Glomerular visceral epithelial cell (primary cell): ENCODE measurements around the gene XPNPEP3.

Experiments used
- DNase-seq: peaks from one replicate; pipeline ENCODE4 v3.0.0-alpha.2; 2016; ENCODE audit errors: extremely low spot score

The XPNPEP3 gene

DNA sequence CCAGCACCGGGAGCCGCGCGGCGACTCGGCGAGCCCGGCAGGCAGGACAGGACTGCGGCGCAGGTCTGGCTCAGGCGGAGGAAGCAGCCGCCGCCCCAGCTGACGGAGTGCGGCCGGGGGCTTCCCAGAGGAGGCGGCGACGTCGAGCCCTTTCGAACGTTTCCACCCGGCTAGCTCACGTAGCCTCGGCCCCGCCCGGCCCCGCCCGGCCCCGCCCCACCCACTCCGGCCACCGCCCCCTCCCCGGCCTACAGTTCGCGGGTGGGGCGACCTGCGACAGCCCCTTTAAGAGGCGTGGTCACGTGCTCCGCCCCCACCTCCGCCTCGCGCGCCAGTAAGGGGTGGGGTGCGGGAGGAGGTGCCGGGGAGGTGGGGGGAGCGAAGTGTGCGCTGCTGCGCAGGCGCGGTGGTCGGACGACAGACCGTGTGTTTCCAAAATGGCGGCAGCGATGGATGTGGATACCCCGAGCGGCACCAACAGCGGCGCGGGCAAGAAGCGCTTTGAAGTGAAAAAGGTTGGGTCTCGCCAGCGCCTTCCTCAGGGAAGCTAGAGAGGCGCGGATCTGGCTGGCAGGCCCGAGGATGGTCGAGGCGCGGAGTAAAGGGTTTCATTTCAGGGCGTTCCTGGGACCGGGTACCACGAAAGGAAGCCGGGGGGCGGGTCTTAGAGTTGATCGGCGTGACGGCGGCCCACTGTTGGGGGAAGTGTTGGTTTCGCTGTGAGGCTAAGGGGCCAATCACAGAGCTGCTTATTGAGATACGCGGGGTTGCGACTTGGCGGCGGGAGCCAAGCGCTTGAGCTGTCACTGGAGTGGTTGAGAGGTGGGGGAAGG is 94.2 kb downstream of the XPNPEP3 start, which contains the start of gene RBX1:
RBX1 (plus strand) TSS at position 417 of the 833 bp plus-strand sequence; CDS start at position 438, 21 bp downstream.
- peak; percentile 98 for DNase-seq

GRCh38 chr22:40951795-40952605 is 95.1 kb downstream of the XPNPEP3 start:
- peak; percentile 20 for DNase-seq

GRCh38 chr22:40953471-40953870 is 96.5 kb downstream of the XPNPEP3 start:
- DNase-seq: no peak

GRCh38 chr22:40954113-40954512 is 97.2 kb downstream of the XPNPEP3 start:
- no peak for DNase-seq

DNA sequence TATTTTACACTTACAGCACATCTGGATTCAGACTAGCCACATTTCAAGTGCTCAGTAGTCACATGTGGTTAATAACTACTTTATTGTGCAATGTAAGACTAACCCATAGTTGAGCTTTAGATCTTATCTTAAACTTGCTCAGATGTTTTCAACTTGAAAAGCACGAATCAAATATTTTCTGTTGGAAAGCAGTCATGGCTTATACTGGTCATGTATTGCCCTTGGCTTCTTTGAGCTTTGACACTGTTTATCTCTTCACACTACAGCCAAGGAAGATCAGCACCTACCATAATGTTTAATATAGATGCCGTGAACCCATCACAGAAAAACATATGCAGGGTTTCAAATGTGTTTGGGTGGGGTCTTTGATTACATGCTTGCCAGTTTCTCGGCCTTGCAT is 98.6 kb downstream of the XPNPEP3 start:
- DNase-seq: no peak

- no peak for DNase-seq
Observed at GRCh38 chr22:40957601-40958000, 100.7 kb downstream of the XPNPEP3 start.

- no peak for DNase-seq
Observed at GRCh38 chr22:40958299-40958698, 101.4 kb downstream of the XPNPEP3 start.

- no peak for DNase-seq
Observed at GRCh38 chr22:40960145-40960544, 103.2 kb downstream of the XPNPEP3 start.

DNA sequence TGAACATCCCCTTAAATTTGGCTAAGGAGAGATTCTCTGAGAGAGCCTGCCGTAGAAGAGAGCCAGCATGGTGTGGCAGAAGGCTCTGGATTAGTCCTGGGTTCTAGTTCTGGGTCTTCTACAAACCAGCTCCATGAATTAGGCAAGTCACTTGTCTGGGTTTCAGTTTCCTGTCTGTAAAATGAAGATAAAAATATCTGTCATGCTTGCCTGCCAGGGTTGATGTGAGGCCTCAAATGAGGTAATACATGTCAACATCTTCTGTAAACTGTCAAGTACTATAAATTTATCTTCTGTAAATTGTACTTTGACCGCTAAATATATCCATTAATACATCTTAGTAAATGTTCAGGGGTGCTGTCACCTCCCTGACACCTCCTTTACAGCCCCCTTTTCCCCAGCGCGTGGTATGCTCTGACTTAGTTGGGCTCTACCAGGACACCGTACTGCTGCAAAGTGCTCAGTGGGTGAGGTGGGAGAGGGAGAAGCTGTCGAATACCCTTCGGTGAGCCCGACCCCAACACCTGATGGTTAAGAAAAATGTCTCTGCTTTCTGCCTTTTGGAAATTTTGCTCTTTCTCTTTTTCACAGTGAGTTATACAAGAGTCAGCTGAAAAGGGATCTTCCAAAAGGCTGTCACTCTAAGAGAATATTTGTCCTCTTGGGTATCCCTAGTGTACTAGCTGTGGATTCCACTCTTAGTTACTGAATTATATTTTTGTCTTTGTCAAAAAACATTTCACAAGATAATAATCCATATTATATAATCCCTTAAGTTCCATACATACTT is 109.2 kb downstream of the XPNPEP3 start:
- no peak for DNase-seq

DNA sequence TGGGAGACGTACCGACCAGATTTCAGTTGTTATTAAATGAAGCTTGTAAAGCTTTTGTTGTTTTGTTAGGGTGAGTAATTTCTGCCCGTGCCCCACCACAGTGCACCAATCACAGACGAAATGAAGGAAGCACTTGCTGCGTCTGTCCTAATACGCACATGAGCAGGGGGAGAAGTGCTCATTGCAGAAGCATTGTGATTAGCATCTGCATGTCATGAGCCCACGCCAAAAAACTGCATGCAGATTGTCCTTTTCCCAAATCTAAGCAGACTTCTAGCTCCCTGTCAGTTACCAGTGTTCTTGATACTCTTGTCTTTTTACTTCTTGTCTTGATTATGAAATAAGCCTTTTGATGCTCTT is 109.8 kb downstream of the XPNPEP3 start:
- no peak for DNase-seq

GRCh38 chr22:40967111-40967760 is 110.3 kb downstream of the XPNPEP3 start:
- no peak for DNase-seq

- DNase-seq: no peak
Observed at GRCh38 chr22:40972587-40972986, 115.6 kb downstream of the XPNPEP3 start.

GRCh38 chr22:40973144-40973543 is 116.2 kb downstream of the XPNPEP3 start:
- no peak for DNase-seq

GRCh38 chr22:40975366-40975765 is 118.4 kb downstream of the XPNPEP3 start:
- no peak for DNase-seq

DNA sequence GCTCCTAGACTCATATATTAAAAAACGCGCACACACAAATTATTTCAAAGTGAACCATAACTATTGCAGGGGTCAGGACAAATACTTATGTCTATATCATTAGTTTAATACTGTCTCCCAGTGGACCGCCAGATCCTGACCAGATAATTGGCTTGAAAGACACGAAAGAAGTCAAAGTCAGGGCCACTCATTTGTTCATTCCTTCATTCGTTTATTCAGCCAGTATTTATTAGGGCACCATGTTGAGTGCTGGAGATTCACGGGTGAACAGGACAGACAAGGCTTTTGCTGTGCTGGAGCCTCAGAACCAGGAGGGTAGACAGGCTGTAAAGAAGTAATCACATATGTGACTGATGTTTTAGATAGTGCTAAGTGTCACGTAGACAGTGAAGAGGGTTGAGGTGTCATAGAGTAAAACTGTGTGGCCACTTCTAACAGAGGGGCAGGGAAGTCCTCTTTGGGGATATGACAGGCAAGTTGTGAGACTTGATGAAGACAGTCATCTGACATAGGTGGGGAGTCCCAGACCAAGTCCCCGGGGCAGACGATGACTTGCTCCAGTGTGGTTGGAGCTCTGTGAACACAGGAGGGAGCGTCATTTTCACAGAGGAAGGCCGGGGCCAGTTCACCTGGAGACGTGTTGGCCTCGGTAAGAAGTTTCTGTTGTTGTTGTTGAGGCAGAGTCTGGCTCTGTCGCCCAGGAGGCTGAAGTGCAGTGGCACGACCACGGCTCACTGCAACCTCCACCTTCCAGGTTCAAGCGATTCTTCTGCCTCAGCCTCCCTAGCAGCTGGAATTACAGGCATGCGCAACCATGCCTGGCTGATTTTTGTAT is 120.1 kb downstream of the XPNPEP3 start:
- DNase-seq: no peak

GRCh38 chr22:40979198-40979597 is 122.2 kb downstream of the XPNPEP3 start:
- no peak for DNase-seq

- no peak for DNase-seq
Observed at GRCh38 chr22:40979871-40980270, 122.9 kb downstream of the XPNPEP3 start.
